Measurements from ENCODE around the gene ABCC10.

DNA sequence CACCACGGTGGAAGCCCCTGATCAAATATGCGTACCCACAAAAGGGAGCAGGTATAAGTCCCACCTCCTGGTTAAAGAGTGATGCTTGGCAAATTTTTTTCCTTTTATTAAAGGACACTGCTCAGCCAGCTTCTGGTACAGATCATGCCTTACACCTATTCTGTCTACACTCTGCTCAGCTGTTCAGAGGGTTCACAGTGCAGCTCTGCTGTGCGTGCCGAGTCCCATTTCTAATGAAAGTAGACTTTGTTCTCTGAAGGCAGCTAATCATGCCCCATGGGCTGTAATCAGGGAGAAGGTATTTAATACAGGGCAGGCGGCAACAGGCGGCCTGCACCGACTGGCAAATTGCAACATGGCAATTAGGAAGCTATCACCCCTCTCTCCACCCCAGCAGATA is 66.5 kb downstream of the ABCC10 start:
- TF ChIP-seq POLR2A (IDR thresholded peaks at IDR 0.05; ENCODE audit: low read depth, low read length) (no peak), TAF1 (IDR thresholded peaks at IDR 0.05; ENCODE audit: borderline replicate concordance, low read depth, low read length) (no peak)

Data from GM12892 (cell line).